NCI-H146 (cell line): ENCODE data around the gene ITPR1.

Experiments used
- DNase-seq: peaks from one replicate; lab custom pipeline; 2025; lab: John Stamatoyannopoulos, UW

Gene ITPR1

DNA sequence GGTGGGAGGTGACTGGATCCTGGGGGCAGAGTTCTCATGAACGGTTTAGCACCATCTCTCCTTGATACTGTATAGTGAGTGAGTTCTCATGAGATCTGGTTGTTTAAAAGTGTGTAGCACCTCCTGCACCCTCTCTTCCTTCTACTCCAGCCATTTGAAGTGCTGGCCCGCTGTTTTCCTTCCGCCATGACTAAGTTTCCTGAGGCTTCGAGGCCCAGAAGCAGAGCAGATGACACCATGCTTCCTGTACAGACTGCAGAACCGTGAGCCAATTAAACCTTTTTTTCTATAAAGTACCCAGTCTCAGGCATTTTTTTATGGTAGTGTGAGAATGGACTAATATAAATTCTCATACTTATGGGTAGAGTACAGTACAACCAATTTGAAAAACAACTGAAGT is 362.5 kb downstream of the ITPR1 start:
- DNase-seq, result no peak

DNA sequence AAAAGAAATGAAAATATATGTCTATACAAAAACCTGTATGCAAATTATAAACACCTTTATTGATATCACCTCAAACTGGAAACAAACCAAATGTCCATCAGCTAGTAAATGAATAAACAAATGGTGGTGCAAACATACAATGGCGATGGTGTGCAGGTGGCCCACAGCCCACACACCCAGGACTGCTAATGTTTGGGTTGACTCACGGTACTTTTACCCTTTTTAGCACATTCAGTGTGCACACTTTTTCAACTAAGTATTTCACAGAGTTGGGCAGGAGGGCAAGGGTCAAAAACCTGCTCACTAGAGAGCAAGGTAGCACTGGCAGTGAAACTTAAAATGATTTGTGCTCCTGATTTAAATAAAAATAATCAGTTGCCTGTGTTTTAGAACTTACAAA is 363.0 kb downstream of the ITPR1 start:
- DNase-seq, result no peak

DNA sequence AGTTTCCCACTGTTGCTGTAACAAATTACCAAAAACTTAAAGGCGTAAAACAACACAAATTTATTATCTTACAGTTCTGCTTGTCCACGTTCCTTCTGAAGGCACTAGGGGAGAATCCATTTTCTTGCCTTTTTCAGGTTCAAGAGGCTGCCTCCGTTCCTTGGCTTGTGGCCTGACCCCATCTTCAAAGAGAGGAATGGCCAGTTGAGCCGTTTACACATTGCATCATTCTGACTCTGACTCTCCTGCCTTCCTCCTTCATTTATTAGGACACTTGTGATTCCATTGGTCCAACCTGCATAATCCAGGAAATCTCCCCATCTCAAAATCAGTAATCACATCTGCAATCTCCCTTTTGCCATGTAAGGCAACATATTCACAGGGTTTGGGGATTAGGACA is 363.4 kb downstream of the ITPR1 start:
- no peak for DNase-seq

GRCh38 chr3:4856986-4857385 is 363.8 kb downstream of the ITPR1 start:
- DNase-seq, result no peak

- no peak for DNase-seq
These were observed 366.6 kb downstream of the ITPR1 start for GRCh38 chr3:4859788-4860187.

DNA sequence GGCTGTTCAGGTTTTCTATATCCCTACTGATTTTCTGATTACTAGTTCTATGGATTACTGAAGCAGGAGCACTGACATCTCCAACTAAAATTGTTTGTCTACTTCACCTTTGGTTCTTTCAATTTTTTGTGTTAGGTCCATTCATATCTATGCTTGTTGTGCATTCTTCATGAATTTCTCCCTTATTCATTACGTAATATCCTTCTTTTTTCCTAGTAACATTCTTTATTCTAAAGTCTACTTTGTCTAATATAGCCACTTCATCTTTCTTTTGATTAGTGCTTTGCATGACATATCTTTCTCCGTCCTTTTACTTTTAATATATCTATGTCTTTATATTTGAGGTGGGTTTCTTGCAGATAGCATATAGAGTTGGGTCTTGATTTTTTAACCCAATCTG is 369.8 kb downstream of the ITPR1 start:
- no peak for DNase-seq

DNA sequence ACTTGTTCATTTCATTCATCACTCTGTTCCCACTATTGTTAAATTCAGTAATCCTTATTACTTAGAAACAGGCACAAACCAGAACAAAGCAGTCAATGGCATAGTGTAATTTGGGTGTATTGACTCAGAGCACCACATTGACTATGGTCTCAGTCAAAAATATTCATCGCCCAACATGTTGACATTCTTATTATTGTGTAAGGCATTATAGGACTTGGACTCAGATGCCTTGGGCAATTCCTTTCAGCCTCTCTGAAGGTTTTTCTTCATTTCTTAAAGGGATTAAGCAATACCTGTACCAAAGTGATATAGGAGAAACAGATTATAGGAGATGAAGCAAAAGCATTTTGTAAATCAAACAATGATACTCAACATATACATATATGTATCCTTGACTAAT is 371.4 kb downstream of the ITPR1 start:
- no peak for DNase-seq

- no peak for DNase-seq
These were observed 372.6 kb downstream of the ITPR1 start for GRCh38 chr3:4865714-4866113.

GRCh38 chr3:4866866-4867265 is 373.7 kb downstream of the ITPR1 start:
- no peak for DNase-seq

DNA sequence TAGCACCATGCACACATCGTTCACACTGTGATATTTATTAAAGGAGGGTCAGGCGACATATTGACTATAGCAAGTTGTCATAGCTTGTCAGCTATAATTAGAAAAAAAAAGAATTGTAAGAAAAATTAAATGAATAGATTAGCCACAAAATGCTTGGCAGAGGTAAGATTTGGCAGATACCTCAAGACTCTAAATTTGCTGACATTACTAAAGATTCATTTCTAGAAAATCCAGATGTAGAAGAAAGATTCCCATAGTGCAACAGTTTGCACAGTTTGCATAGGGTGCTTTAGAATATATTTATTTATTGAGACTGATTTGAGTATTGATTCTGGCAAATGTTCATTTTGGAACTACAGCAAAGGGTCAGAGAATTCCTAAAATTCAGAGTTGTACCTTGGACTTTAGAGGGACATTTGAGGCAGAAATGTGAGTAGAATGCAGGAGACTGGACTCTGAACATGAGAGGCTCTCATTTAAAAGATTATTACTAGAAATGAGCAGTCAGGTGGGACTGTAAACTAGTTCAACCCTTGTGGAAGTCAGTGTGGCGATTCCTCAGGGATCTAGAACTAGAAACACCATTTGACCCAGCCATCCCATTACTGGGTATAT is 384.1 kb downstream of the ITPR1 start:
- no peak for DNase-seq

GRCh38 chr3:4880850-4881249 is 387.7 kb downstream of the ITPR1 start:
- no peak for DNase-seq

- no peak for DNase-seq
These were observed 389.4 kb downstream of the ITPR1 start for GRCh38 chr3:4882548-4882947.

DNA sequence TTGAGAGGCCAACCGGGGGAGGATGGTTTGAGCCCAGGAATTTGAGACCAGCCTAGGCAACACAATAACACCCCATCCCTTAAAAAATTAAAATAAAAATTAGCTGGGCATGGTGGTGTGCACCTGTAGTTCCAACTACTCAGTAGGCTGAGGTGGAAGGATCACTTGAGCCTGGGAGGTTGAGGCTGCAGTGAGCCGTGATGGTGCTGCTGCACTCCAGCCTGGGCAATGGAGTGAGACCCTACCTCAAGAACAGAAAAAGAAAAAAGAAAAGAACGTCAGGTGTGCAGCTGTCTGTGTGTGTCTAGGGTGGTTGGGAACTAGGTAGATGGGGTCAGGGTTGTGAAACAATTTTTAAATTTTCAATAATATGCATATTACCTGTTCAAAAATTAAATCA is 389.9 kb downstream of the ITPR1 start:
- DNase-seq, result no peak

- no peak for DNase-seq
These were observed 391.7 kb downstream of the ITPR1 start for GRCh38 chr3:4884888-4885287.

- no peak for DNase-seq
These were observed 392.2 kb downstream of the ITPR1 start for GRCh38 chr3:4885316-4885715.

GRCh38 chr3:4886448-4886847 is 393.3 kb downstream of the ITPR1 start:
- DNase-seq, result no peak

DNA sequence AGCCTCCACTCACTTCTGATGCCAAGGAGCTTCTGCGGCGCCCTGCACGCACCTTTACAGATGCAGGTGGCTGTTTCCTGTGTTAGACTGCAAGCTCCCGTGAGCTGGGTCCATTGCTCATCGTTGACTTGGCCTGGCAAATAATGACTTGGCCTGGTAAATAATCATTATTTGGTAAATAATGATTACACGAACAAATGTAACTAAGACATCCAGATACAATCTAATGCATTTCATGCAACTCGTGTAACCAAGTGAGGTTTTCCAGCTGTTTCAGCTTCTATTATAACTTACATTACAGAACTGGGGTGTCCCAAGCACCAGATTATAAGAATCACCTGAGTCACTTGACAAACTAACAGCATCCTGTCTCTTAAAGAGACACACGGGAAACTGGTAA is 394.0 kb downstream of the ITPR1 start:
- no peak for DNase-seq

- no peak for DNase-seq
These were observed 396.0 kb downstream of the ITPR1 start for GRCh38 chr3:4888913-4889846.

GRCh38 chr3:4889896-4890295 is 396.7 kb downstream of the ITPR1 start:
- no peak for DNase-seq

- no peak for DNase-seq
These were observed 401.9 kb downstream of the ITPR1 start for GRCh38 chr3:4894891-4895530.

DNA sequence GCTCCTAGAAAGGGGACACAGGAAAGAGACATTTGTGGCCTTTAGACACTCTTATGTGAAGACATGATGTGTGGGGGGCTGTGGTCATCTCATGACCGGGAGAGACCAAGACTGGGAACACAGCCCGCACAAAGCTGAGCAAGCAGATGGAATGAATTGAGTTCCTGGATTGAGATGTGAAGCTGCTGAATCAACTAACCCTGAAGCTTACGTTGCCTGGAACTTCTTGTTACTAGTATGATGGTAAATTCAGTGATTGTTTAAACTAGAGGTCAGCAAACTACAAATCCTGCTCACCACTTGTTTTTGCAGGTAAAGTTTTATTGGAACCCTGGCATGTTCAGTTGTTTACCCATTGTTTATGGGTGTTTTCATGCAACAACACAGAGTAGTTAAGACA is 402.7 kb downstream of the ITPR1 start:
- no peak for DNase-seq
